Stimulated activated CD8-positive, alpha-beta memory T cell treated with anti-CD3 and anti-CD28 coated beads, Interleukin-4, amount 100 ng/mL, for 1 hour (primary cell): ENCODE results near the gene MIDN.
A peak's percentile ranks its signal among the peaks of the same experiment; 100 is the strongest.

Source experiments
- DNase-seq, 2 donors: peaks; one replicate each; pipeline ENCODE4 v3.0.0-alpha.2; 2020; ENCODE audit warnings: low read depth in 2 of 2, low spot score in 1 of 2

MIDN gene

DNA sequence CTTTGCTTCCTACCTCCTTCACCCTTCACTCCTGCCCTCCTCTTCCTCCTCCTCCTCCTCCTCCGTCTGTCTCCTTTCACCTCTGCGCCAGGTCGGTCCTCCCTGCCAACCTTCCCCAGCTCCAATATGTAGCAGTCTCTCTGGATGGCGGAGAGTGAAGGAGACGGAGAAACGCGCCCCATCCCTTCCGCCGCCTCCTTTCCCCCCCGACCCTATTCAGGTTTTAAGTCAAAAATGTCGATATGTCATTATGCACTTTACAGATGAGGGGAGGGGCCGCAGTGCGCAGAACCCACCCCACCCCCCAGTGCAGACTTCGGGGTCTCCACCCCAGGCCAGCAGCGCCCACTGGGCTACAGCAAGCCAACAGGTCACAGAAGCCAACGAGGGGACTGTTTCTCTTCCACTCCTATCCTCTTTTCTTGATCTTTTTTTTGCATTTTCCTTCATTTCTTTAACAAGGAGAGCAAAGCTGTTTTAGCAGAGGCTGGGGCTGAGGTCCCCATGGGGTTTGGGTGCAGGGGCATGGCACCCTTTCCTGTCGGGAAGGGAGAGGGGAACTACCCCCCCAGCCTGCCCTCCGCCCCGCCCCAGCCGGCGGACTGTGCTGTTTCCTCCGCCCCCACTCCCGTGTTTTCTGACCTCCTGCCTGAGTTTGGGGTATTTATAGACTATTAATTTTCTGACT lies 9.2 kb downstream of the MIDN start:
- DNase-seq = no peak

DNA sequence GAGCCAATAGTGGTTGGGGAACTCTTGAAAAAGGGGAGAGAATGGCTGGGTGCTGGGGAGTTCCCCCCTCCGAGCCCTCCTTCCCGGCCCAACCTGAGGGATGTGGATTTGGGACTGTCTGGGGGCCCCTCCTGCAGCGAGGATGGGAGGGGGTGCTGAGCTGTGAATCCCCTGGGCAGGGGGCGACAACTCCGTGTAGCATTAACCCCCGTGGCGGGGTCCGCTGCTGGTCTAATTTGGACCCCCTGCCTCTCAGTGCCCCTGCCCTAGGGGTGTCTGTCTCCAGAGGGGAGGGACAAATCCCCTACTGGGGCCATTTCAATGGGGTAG lies 9.7 kb downstream of the MIDN start:
- DNase-seq = no peak

DNA sequence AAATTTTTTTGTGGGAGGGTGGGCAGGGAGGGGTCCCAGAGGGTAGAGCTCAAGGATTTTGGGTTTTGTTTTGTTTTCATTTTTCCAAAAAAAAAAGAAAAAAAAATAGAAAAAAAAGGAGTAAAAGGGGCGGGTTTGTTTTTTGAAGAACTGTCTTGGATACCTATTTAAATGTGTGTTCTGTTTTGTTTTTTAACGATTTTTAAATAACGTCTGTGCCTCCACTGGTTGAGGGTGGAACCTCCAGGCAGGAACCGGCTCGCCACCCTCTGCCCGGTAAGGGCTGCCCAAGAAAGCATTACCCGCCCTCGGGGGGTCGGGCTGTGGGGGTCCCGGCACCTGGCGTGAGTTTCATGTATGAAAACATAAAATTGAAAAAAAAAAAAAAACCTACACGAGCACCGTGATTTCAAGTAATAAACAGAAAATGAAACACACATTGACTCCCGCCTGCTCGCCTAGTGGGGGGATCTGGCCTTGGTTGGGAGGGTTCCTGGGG lies 10.4 kb downstream of the MIDN start:
- DNase-seq = no peak

DNA sequence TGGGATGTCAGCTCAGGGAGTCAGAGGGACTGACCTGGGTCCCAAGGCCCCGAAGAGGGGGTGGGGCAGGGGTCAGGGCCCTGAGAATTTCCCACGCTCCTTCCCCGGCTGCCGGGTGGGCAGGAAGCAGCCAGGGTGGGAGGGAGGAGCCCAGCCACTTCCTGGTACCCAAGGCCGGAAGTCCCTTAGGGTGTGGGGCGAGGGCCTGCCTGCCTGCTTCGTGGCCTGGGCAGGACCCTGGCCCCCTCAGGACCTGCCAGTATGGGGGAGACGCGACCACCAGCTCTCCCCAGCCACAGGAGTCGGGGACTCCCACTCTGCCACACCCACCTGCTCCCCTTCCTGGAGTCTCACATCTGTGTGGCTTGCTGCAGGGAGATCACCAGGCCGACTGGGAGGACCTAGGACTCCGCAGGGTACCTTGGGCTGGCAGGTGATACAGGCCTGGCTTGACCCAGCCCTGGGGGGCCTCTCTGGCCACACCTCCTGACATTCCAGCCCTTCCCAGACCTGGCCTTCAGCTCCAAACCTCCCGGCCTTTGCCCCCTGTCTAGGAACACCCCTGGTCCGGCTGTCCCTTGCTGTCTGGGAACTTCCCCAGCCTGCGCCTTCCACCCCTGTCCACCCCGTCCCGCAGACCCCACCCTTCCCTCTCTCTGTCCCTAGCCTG lies 11.0 kb downstream of the MIDN start:
- DNase-seq = peak in 1 of 2 donors; percentile 51

DNA sequence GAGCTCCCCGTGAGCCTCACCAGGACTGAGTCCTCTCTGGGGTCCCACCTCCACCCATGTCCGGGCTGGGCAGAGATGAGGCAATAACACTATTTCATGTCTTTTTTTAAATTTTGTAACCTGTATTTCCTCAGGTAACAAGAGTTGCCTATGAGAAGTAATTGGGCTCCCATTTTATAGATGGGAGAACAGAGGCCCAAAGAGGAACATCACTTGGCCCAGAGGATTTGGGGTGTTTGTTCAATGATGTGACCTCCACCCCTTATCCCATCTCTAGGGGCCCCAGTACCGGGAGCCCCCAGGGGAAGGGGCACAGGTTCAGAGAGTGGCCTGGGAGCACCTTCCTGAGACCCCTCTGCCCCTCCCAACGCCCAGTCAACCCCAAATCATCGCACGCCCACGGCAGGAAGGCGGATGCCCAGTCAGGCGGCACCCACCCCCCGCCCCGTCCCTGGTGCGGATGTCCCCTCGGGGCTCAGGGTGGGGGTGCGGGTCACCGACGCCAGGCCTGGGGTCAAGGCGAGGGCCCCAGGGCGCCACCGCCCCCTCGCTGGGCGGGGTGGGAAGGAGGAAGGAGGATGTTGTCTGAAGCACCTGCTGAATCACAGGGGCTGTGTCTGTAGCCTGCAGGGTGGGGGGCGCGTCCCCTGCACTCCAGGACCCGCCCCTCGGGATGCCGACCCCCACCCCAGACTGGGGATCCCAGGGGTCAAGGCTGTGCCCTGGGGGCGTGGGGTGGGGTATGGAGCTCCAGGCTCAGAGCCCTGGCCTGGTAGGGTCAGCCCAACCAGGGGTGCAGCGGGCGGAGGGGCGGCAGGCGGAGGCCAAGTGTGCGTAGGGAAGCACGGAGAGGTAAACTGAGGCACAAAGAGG lies 11.7 kb downstream of the MIDN start:
- DNase-seq = no peak

DNA sequence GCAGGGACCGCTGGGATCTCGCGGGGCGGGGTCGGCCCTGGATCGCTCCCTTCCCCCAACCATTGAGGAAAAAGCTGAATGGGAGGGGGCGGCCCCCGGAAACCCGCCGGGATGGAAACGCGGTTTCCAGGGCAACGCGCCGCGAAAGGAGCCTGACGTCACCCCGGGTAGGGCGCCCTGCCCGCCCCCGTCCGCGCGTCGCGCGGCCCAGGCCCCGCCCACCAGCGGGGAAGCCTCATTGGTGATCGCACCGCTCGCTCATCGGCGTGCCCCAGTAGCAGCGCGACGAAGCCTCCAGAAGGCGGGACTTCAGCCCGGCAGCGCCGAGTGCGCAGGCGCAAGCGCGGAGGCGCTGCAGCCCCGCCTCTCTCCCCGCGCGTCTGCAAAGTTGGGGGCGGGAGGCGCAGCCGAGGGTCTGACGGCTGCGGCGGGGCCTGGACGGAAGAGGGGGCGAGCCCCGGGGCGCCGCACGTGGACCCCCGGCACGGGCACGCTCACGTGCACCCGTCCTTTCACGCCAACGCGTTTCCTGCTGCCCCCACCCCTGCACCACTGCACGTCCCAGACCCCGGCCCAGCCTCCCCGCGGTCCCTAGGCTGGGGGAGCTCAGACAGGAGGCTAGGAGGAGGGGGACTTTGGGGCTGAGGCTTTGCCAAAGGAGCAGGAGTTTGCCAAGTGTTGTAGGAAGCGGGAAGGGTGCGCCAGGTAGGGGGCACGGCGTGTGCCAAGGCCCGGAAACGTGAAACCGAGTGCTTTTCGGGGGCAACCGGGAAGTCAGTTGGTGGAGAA lies 12.6 kb downstream of the MIDN start:
- peak; percentile 87 to 95 for DNase-seq

DNA sequence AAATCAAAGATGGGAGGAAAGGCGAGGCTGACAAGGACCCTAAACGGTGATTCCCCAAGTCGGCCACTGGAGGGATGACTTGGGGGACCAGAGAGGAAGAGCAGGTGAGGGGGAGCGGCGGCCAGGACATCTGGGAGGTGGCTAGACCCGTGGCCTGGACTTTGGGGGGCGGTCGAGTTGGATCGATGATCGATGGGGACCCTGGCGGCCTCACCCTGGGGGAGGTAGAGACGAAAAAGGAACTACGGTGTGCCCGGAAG lies 13.1 kb downstream of the MIDN start:
- DNase-seq = no peak

DNA sequence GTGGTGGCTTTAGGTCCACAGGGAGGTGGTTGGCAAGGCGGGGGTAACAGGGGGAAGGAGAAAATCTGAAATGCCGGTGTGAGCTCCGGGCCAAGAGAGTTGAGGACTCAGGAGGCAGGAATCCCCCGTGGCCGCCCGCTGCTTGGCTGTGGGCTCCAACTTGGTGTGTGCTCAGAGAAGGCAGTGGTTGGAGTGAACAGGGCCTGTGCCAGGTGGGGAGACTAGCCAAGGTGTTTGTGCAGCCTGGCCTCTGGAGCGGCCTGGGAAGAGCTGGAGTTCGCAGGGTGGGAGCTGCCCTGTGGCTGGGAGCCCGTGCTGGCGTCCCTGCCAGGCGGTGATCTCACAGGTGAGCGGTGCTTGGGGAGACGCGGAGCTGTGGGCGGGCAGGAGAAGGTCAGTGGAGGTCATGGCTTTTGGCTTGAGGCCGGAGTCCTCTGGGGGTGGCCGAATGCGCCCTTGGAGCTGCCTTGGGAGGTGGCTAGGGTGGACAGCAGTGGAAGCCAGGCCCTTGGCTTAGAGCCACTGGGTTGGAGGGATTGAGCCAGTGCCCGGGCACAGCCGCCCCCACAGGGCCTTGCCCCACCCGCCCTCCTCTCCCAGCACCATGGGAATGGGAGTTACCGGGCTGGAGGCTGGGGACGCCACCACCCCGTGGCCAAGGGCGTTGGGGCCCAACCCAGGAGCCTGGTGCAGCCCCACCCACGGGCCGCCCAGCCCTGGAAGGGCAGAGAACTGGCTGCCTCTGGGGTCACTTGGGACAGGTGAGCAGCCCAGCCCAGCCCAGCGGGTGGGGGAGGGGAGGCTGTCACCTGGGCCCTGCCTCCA lies 13.6 kb downstream of the MIDN start:
- DNase-seq = no peak

DNA sequence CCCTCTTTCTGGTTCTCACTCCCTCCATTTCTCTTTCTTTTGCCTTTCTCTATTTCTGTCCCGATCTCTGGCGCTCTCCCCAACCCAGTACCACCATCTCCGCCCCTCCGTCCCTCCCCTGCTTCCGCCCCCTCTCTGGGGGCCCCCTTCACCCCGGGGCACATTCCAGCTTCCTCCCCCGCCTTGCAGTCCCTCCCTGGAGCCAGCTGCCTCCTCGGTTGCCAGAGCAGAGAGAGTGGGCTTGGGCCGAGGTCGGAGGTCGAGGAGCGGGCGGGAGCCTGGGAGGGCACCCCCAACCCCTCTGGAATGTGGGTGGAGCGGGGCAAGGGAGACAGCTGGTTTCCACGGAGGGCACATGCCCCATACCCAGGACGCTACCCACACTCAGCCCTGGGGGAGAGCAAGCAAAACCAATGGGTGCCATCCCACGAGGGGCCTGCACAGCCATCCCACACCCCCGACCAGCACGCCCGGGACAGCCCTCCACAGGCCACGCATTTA lies 14.3 kb downstream of the MIDN start:
- DNase-seq = no peak

DNA sequence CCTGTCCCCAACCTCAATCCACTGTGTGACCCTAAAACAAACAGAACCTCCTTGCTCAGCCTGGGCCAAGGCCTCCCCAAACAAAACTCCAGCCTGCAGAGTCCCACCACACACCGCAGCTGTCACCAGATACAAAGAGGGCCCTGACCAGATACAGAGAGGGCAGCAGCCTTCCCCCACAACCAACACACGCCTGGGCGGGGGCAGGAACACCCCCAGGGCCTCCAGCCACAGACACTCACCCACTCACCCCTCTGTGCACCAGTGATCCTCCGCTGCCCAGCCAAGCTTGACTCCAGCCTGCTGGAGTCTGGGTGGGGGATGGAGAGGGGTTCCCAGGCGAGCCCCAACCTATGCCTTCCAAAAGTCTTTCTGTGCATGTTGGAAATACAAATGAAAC lies 14.8 kb downstream of the MIDN start:
- DNase-seq = no peak

DNA sequence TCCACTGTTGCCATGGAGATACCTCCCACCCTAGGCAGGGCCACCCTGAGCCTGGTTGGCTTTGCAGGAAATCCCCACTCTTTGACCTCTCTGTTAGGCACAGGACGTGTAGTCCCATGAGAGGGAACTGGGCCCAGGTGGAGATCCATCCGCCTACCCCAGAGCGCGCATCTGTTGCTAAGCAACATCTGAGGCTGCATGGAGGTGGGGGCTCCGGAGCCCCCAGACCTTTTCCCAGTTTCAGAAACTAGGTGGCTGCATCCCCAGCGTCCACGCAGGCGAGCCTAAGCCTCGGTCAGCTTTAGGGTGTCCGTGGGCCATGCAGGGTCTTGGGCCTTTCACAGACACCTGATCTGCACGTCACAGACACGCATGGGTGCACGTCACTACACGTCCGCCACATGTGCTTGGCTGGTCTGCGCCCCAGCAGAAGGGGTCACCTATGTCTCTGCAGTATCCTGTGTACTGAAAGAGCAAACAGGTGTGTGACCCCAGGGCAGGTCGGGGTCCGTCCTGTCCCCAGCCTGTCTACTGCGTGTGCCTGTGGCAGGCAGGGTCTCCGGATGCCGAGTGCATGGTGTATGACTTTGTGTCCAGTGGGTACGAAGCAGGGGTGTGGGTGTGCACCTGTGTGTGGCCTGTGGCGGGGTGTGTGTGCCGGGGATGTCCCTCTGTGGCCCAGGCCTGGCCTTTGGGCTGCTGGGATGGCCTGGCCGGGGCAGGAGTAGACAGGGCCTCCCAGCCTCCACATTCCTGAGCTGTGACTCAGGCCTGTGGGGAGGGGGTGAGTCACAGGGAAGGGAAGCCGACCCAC lies 16.6 kb downstream of the MIDN start:
- DNase-seq = no peak

DNA sequence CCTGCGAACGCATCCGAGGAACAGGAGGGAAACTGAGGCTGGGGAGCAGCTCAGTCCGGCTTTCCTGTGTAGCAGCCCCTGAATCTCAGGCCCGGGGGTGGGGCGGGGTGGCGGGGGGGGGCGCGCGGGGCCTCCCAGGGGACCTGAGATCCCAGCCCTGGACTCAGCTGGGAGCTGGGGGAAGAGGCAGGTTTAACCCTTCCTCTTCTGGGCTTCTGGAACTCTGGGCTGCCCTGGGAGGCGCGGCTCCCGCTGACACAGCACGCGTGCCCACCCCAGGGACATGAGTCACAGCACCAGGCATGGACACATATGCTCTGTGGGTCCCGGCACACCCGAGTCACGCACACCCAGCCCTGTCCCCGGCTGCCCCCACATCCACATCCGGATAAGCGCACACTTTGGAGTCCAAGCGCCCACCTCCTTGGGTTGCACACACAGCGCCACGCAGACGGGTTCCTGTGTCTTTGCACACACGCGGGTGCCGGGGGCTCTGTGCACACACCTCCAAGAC lies 17.3 kb downstream of the MIDN start:
- DNase-seq = no peak

DNA sequence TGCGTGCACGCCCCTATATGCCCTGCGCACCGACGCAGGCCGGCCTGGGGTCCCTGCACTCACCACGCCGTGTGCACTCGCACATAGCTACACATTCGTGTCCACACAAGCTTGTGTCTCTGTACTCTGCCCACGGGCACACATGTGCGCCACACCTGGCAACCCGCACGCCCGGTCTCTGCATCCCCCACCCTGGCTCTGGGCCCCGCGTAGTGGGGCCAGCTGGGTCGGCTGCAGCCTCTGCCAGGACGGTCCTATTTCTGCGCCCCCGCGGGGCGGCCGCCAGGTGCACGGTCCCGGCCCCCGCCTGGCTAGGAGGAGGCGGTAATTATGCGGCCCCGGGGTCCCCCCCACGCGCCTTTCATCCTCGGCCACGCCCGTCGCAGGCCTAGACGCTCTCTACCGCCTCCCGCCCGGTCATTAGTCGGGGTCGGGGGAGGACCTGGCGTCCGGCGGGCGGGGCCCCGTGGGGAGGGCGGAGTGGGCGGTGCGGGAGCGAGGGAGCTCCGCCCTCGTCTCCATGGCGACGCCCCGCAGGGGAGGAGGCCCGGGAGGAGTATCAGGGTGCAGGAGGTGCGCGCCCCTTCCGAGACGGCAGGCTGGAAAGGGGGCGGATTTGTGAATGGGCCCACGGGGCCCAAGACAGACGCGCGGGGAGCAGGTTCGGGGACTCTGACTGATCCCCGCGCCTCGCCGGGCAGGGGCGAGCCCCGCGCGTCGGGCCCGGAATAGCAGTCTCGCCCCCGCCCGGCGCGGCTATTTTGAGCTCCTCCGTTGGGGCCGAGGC lies 17.9 kb downstream of the MIDN start:
- peak in 1 of 2 donors; percentile 62 for DNase-seq

DNA sequence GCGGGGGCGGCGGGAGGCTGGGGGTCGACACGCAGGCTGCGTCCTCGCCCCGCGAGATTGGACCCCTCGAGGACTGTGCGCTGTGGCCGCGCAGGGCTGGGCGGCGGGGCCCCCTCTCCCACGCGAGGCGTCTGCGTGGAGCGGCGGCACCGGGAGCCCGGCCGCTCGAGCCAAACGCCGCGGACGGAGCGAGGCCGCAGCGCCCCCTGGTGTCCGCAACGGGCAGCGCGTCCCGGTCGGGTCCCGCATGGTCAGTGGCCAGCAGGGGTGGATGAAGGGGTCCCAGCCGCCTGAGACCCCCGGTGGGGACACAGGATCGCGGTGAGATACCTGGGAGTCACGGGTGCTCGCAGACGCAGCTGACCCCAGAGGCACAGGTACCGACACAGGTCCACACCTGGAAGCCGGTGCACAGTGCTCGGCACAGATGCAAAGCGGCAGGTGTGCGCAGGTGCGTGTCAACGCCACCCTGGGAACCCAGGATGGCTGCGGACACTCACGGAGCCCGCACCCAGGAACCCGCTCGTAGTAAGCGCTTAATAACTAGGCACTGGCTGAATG lies 18.6 kb downstream of the MIDN start:
- no peak for DNase-seq

DNA sequence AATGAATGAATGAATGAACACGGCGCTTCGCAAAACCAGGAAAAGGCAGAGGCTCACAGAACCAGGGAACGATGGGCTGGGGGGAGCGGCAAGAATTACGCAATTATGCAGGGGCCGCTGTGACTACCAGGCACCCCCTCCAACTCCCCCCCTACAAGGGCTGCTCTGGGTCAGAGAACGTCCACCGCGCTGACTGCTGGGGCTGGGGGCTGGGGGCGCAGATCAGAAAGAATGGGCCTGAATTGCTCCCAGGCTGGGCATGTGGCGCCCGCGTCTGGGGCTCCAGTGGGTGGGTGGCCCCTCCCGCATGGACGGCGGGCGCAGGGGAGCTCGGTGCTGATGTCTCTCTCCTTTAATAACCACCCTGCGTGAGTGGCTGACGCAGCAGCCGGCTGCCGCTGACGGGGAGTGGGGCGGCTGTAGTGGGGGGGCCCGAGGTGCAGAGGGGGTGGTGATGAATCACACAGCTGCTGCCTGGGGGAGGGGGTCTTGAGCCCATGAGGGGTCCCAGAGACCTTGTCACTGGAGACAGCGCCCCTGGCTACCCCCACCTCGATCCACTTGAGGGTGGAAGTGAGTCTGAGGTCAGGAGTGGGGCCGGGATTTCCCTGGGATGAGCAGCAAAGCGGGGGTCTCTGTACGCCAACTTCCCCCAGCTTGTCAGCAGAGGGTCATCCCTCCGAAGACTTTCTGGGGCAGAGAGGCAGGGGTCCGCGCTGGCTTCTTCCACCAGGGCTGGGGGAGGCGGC lies 19.3 kb downstream of the MIDN start:
- DNase-seq = no peak

DNA sequence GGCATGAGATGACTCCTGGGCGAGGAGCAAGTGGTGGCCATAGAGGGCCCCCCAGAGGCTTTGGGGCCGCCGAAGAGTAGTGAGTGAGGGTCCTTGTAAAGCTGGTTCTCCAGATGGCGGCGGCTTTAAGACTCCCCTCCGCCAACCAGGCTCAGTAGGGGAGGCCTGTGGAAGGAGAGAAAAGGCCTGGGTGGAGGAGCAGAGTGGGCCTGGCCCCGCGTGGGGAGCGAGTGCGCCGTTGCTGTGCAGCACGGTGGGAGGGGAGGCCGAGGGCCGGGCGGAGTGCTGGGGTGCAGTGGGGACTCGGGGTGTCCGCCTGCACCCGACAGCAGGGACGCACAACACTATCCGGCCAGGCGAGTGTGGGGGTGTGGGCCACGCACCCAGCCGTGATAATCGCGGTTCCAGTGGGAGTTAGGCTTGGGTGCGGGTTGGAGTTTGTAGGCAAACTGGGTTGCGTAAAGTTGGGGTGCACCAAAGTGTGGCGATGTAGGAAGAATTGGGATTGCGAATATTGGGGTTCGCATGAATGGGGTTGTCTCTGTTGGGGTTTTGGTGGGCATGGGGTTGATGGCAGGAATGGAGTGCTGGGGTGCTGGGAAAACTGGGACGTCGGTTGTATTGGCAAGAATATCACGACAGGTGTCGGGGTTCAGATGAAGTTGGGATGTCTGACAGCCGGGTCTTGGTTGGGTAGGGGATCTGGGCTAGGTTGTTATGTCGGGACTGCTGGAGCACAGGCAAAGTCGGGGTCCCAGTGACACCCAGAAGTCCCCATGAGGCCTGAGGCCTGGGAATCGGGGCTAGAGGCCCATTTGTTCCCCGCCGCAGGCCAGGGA lies 20.1 kb downstream of the MIDN start:
- no peak for DNase-seq

DNA sequence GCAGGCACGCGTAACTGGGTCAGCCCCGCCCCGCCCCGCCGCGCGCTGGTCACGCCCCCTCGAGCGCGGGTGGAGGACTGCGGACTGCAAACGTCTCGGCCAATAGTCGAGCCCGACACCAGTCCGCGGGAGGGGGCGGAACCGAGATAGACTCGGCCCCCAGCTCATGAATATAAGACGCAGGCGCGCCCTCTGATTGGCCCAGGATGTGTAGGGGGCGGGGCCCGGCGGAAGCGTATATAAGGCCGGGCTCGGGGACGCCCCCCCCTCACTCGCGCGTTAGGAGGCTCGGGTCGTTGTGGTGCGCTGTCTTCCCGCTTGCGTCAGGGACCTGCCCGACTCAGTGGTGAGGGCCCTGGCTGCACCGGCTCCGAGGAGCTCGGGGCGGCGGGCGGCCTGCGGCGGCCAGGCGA lies 20.7 kb downstream of the MIDN start, which contains the start of gene CIRBP:
TSS of gene CIRBP (plus strand) at position 268 of the 413 bp plus-strand sequence. CDS start 1,602 bp downstream, outside the sequence.
- DNase-seq = peak; percentile 98 to 99
